ENCODE measurements around the gene ADD2.

The ADD2 gene

DNA sequence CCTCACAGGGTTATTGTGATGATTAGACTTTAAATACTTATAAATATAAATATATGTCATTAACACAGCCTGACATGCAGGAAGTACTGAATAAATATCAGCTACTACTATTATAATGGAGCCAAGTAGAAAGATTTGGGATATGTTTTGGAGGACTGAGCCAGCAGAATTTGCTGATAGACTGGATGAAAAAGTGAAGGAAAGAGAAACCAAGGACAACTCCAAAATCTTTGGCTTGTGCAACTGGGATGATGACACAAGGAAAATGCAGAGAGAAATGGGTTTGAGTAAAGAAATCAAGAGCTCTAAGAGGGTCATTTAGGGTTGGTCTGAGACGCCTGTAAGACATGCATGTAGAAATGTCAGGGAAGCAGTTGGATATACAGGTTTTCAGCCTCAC, 15.6 kb downstream of the ADD2 start:
- no peak for DNase-seq (ENCODE audit: low read depth)
- H3K4me3 ChIP-seq (ENCODE audit: low read length) = no peak overlapping the region
- no peak for TF ChIP-seq CTCF (IDR thresholded peaks at IDR 0.05; ENCODE audit: insufficient read depth, low read depth, low read length, missing control alignments)

DNA sequence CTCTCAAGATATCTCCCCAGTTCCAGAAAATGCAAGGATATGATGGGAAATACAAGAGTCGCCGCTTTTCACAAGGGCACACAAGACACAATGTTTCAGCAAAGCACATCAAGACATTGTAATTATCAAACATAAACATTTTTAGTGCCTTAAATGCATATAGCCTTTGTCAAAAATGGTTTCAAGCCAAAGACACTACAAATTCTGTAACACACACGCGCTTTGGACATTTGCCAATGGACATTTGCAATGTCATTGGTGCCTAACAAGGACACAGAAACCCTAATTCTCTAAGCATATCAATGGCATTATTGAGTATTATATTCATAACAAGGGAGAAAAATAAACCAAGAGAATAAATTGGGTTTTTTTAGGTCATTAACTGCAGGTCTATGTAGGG, 16.1 kb downstream of the ADD2 start:
- no peak for TF ChIP-seq CTCF (IDR thresholded peaks at IDR 0.05; ENCODE audit: insufficient read depth, low read depth, low read length, missing control alignments)
- DNase-seq (ENCODE audit: low read depth) = no peak
- H3K4me3 ChIP-seq (ENCODE audit: low read length) = no peak overlapping the region

DNA sequence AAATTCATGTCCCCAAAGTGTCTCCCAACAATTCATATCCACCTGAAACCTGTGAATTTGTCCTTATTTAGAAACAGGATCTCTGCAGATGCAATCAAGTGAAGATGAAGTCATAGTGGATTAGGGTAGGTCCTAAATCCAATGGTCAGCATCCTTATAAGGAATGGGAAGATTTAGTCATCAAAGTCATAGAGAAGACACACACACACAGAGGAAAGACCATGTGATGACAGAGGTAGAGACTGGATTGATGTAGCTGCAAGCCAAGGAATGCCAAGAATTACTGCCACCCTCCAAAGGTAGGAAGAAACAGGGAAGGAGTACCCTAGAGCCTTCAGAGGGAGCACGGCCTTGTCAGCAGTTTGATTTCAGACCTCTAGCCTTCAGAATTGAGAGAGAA, 17.7 kb downstream of the ADD2 start:
- TF ChIP-seq CTCF (IDR thresholded peaks at IDR 0.05; ENCODE audit: insufficient read depth, low read depth, low read length, missing control alignments) = no peak
- H3K4me3 ChIP-seq (ENCODE audit: low read length) = no peak overlapping the region
- no peak for DNase-seq (ENCODE audit: low read depth)

GRCh38 chr2:70748002-70748784, 19.8 kb downstream of the ADD2 start:
- DNase-seq (ENCODE audit: low read depth) = no peak
- H3K4me3 ChIP-seq (ENCODE audit: low read length) = no peak overlapping the region
- TF ChIP-seq CTCF (IDR thresholded peaks at IDR 0.05; ENCODE audit: insufficient read depth, low read depth, low read length, missing control alignments) = no peak

- no peak overlapping the region for H3K4me3 ChIP-seq (ENCODE audit: low read length)
- TF ChIP-seq CTCF (IDR thresholded peaks at IDR 0.05; ENCODE audit: insufficient read depth, low read depth, low read length, missing control alignments) = no peak
- no peak for DNase-seq (ENCODE audit: low read depth)
Observed at GRCh38 chr2:70747284-70747683, 20.7 kb downstream of the ADD2 start.

GRCh38 chr2:70746094-70746974, 21.7 kb downstream of the ADD2 start:
- DNase-seq (ENCODE audit: low read depth) = no peak
- H3K4me3 ChIP-seq (ENCODE audit: low read length) = no peak overlapping the region
- no peak for TF ChIP-seq CTCF (IDR thresholded peaks at IDR 0.05; ENCODE audit: insufficient read depth, low read depth, low read length, missing control alignments)

Data from epithelial cell of esophagus (primary cell).